Suppressor macrophage treated with lipopolysaccharide for 4 hours (primary cell): ENCODE measurements around the gene ZNF417.
"Not testable (repeated sequence)": the region's sequence is repeated elsewhere in the genome, so short reads cannot be mapped to it uniquely, and the experiment has no call there.

Source experiments
- DNase-seq: peaks from one replicate; pipeline ENCODE4 v3.0.0-alpha.2; 2020

Gene ZNF417

DNA sequence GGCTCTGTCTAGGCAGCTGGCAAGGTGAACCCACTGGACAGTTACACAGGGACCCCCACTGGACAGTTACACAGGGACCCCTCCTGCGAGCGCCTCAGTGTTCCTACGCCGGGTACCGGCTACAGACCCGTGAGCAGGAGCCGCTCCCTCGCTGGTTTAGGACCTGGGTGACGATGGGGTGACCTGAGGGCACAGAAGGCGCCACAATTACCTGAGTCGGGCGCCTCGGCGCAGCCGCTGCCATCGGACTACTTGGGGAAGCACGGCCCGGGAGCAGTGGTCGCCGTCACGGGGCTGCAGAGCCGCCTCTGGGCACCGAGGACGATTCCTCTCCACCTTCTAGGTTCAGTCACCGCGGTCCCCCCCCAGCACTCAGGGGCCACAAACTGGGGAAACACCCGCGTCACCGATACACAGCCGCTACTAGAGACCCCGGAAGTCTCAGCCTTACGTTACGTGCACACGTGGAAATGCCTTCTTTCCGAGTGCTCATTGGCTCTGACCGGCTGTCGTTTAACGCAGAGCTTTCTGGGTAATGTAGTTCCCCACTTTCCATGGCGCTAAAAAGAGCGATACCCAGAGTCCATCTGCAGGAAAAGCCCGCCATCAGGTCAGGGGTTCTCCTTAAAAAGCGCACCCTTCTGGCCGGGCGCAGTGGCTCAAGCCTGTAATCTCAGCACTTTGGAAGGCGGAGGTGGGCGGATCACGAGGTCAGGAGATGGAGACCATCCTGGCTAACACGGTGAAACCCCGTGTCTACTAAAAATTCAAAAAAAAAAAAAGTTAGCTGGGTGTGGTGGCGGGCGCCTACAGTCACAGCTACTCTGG, at the start of gene ZNF417:
ZNF417 (minus strand) TSS at position 425 of the 828 bp plus-strand sequence; CDS start at position 244, 181 bp downstream.
- DNase-seq, result peak; percentile 95

DNA sequence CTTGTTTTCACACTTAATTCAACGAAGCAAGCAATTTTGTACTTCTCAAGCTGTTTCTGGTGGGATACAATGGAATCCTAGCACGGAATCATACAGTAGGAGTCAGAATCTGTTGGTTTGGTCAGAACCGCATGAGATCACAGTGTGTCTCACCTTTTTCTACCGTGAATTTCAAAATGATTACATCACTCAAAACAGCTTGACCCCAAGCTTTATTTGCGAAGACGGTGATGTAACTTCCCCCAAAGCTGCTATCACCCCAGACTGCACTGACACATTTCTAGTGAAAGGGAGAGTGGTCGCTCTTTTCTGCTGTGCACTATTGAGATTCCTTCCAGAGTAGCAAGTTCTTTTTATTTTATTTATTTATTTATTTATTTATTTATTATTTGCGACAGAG, 48.4 kb upstream of the ZNF417 start:
- no peak for DNase-seq

DNA sequence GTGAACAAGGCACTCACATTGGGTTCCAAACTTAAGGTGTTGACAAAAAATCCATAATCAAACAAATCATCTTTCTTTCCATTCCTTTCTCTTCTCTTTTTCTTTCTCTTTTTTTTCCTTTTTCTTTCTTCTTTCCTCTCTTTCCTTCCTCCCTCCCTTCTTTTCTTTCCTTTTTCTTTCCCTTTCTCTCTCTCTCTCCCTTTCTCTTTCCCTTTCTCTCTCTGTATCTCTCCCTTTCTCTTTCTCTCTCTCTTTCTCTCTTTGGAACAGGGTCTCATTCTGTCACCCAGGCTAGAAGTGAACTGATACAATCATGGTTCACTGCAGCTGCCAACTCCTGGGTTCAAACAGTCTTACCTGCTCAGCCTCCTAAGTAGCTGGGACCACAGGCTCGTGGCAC, 45.4 kb upstream of the ZNF417 start:
- no peak for DNase-seq

DNA sequence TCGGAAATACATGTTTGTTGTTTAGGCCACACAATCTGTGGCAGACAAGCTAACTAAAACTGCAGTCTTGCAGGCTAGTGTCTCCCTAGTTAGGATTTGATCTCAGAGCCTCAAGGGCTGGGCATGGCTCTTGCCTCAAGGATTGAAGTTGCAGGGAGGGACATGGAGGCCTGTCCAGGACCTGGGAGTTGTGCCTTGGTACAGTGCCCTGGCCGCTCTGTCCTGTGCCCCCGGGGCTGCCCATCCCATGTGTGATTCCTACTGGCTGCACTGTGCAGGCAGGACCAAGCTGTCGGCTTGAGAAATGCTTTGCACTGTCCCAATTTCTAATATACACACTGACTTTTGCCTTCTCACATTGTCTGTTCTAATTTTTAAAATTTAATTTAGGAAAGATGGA, 38.6 kb upstream of the ZNF417 start:
- DNase-seq, result no peak

DNA sequence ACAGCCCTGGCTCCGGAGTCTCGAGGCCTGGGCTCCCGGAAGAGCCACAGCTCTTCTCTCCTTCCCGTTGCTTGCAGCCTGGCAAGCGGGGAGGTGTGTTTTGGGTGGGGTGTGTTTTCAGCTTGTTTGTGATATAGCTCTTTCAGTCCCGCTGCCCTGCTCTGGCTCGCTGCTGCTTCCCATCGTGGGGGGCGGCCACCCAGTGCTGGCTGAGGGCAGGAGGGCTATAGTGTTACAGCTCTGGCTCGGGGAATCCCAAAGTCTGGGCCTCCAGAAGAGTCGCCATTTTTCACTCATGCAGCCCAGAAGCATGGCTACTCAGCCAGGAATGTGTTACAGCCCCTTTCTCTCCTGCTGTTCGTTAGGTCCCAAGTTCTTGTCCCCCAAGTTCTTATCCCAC, 33.3 kb upstream of the ZNF417 start:
- no peak for DNase-seq

DNA sequence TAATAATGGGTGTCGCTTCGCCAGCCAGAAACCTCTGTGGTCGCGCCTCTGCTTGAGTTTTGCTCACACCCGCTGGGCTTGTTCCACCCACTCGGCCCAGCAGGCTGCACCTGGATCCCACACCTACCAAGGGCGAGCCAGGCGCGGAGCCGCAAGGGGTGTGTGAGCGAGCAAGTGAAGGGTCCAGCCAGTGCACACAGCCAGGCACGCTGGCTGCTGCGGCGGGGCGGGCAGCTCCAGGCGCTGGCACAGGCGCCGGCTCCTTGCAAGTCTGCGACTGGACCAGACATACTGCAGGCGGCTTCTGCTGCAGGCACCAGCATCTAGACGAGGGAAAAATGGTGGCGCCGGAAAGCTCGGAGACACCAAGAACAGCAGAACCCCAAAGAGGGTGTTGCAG, 32.9 kb upstream of the ZNF417 start:
- no peak for DNase-seq

DNA sequence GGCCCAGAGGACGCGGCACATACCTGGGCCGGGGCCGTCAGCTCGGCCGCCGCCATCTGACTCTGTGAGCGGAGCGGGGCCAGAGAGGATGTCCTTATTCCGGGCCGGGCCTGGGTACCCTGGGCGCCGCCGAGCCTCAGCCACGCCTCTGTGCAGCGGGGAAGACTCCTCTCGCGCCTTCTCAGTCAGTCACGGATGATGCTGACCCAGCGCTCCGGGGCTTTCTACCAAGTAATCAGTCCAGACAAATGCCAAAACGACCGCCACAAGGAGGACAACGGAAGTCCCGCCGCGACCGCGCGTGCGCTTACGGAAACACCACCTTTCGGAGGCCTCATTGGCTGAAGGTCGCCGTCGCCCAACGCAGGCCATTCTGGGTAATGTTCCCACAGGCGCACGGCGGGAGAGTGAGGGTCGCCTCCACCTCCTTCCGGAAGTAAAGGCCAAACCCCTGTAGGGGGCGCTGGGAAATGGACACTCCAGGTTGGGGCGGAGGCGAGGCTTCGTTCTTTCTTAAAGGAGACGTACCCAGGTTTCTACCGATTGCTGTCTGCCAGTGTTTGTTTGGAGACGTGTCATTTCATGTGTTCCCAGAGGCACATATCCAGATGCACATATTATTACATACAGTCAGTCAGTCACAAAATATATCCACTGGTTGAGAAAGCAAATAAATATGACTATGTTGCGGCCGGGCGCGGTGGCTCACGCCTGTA, 31.2 kb upstream of the ZNF417 start, which contains the start of gene ZNF256:
ZNF256 (minus strand) TSS at position 288 of the 716 bp plus-strand sequence; CDS start at position 56, 232 bp downstream.
- peak; percentile 88 for DNase-seq

DNA sequence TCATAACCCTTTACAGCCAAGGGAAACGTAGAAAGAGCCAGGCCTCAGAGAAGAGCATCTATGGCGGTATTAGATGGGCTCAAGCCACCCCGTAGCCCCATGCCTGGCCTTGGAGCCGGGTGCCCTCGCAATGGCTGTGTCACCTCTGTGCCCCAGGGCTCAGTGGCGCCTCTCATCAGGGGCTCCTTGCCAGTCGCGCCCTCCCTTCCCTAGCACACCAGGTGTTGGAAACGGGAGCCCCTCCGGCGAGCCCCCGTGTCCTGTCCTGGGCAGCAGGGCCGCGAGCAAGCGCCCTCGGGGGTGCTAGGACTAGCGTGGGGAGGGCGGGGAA, 30.7 kb upstream of the ZNF417 start:
- no peak for DNase-seq

DNA sequence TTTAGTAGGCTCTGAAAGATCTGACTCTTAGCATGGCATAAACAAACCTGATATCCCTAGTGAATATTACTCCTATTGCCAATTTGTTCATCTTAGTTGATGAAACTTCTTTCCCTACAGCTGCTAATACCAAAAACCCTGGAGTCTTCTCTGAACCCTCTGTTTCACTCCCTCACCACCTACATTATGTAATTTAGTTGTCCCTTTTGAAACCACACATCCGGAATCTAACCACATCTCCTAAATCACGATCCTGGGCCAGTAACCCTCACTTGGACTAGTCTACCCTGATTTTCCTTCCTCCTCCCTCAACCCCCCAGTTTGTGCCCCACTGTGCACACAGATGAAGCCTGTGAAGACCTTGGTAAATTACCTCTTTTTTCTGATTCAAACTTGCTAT, 29.9 kb upstream of the ZNF417 start:
- DNase-seq, result no peak

DNA sequence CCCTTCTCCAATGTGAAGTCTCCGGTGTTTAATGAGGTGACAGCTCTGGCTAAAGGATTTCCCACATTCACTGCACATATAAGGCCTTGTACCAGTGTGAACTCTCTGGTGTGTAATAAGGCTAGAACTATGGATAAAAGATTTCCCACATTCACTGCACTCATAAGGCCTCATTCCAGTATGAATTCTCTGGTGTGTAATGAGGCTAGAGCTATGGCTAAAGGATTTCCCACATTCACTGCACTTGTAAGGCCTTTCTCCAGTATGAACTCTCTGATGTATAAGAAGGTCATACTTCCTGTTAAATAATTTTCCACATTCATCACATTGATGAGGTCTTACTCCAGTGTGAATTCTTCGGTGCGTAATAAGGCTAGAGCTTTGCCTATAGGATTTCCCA, 25.2 kb upstream of the ZNF417 start:
- no peak for DNase-seq

DNA sequence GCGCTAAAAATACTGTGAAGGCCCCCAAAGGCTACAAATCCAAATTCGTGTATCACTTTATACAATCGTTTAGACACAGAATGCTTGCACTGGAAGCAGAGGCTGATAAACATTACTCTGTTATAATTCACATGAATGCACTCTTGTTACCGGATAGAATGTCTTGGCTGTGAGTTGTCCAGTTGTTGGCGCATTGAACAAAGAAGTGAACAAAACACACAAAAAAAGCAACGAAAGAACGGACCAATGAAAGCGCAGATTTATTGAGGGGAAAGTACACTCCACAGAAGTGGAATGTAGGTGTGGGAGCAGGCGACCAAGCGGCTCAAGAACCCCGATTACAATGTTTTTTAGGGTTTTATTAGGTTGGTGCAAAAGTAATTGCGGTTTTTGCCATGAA, 19.3 kb upstream of the ZNF417 start:
- no peak for DNase-seq

DNA sequence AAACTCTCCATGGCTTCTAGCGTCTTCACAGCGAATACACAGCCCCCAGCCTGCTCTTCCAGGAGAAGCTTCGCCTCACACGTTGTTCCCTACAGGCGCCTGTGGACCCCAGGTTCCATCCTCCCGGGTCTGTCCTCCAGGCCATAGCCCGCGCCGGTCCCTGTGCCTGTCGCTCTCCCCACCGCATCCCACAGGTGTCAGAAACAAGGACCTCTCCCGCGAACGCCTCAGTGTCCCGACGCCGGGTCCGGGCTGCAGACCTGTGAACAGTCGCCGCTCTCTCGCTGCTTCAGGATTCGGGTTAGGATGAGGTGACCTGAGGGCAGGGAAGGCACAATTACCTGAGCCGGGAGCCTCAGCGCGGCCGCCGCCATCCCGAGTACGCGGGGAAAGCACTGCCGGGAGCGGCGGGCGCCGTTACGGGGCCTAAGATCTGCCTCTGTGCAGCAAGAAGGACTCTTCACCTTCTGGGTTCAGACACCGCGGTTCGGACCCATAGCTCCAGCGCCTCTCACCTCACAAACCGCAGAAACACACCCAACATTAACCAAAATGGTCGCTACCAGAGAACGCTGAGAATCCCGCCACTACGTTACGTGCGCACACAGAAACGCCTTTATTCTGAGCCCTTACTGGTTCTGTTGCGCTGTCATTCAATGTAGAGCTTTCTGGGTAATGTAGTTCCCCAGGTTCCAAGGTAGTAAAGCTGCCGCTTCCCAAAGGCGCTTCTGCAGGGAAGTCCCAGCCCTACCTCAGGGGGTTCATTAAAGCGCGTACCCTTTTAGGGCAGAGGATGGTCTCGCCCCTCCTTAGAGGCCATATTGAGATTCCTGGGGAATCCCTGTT, 18.7 kb upstream of the ZNF417 start, which contains the start of gene ZNF418:
ZNF418 (minus strand) TSS at position 583 of the 846 bp plus-strand sequence. CDS start 1,580 bp downstream, outside the sequence.
- DNase-seq, result peak; percentile 70

DNA sequence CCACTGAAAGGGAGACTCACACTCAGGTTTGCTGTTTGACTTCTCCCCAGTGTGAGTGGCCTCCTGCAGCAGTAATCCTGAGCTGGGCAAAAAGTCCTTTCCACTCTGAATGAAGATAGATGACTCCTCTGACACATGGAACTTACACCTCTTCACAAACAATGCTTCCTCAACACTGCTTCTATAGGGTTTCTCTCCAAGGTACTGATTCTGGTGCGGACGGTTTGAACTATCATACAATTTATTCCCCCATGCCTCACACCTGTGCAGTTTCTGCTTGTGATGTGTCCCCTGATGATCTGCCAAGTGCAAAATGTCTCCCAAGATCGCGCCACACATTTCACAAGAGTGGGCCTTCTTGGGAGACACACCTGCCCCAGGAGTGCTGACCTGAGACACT, 11.2 kb upstream of the ZNF417 start:
- DNase-seq, result no peak

DNA sequence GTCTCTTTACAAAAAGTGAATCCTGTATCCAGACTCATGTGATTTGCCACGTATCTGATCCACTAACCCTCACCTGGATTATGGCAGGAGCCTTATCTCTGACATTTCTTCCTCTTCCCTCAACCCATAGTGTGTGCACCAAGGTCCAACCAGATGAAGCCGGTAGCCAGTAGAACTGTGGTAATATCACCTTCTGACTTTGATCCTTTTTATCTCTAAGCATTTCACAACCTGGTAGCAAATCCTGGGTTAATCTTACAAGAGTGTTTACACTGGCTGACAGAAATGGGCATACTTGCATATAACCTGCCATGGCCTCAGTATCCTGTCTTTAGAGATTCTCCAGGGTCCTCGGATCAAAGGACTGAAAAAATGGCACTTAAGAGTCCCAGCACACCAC, 1.9 kb downstream of the ZNF417 start:
- no peak for DNase-seq

DNA sequence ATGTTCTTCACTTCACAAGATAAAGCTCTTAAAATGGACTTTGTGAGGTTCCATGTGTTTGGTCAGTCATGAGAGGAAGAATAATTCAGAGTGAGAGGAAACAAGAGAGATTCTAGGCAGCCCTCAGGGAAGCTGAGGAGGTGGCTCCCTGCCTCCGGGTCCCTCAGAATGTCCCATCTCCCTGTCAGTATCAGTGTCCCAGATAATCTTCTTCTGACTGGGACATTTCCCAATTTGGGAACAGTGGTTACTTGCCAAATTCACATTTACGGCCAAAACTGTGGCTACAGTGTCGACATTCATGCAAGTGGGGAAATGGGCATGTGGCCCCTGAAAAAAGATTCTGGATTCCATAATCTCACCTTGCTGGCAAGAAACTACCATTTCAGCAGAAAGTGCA, 9.0 kb downstream of the ZNF417 start:
- no peak for DNase-seq

DNA sequence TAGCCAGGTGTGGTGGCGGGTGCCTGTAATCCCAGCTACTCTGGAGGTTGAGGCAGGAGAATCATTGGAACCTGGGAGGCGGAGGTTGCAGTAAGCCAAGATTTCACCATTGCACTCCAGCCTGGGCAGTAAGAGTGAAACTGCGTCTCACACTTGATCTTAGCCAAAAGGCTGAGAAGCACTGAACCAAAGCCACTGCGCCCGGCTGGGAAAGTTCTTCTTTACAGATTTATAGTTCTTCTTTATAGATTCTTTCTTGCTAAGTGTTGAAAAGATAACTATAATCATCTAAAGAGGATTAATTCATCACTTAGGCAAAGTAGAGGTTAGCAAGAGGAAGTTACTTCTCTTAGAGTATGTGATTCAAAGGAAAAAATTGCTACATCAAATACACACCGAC, 11.1 kb downstream of the ZNF417 start:
- peak; percentile 14 for DNase-seq

DNA sequence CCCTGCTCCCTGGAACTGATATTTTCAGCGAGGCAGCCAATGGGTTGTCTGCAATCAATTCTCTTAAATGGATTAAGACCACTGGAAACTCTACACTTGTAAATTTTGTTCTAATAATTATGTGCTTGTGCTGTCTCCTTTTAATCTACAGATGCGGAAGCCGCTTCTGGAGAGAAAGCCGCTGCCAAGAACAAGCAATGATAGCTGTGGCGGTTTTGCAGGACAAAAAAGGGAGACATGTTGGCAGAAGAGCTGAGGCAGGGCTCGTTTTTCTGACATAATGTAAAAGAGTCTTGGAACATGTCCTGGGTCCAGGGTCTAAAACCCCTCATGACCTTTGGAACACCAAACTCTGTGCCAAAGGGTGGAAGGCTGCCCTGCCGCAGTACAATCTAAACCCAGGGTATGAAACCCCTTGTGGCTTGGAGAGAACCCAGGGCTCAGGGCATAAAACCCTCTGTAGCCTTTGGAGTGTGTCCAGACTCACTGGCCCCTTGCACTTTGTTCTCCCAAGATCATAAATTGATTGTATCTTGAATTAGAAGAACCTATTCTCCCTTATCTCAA, 12.7 kb downstream of the ZNF417 start:
- DNase-seq, result no peak

DNA sequence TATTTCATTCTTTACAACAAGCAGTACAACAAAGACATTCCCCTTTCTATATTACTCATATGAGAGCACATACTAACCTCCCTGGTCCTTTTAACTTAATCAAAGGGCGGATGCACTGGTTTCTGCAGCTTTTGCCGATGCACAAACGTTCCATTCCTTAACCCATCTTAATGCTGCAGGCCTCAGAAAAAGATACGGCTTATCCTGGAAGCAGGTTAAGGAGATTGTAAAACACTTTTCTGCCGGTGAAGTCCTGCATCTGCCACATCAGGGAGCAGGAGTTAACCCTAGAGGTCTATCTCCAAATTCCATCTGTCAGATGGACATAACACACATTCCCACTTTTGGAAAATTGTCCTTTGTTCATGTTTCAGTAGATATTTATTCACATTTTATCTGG, 16.1 kb downstream of the ZNF417 start:
- no peak for DNase-seq

DNA sequence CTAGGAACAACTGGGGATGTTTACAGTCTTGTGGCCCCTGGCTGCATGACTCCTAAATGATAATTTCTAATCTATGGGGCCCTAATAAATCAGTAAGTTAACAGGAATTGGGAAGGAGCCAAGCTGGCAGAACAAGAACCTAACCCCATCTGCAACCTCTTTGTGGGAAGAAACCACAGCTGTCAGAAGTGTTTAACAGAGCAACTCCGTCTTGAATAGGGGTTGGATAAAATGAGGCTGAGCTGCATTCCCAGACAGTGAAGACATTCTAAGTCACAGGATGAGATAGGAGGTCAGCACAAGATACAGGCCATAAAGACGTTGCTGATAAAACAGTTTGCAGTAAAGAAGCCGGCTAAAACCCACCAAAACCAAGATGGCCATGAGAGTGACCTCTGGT, 25.7 kb downstream of the ZNF417 start:
- not testable (repeated sequence) for DNase-seq

DNA sequence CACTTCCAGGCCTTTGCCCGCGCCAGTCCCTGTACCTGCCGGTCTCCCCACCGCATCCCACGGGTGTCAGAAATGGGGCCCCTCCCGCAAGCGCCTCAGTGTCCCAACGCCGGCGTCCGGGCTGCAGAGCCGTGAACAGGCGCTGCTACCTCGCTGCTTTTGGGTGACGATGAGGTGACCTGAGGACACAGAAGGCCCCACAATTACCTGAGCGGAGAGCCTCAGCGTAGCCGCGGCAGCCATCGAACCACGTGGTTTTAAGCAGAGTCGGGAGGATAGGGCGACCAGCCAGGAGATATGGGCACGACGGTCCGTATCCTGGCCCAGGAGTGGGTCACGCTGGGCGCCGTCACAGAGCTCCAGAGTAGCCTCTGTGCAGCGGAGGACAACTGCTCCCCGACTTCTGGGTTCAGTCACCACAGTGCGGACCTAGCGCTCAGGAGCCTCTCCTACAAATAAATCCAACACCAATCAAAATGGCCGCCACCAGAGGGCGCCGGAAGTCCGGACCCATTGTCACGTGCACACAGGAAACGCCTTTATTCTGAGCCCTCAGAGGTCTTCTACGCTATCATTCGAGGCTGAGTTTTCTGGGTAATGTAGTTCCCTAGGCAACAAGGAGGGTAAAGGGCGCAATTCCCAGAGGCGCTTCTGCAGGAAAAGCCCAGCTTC, 27.7 kb downstream of the ZNF417 start, which contains the start of gene ZNF814:
ZNF814 (minus strand) TSS at position 478 of the 672 bp plus-strand sequence; CDS start at position 243, 235 bp downstream.
- peak; percentile 76 for DNase-seq

DNA sequence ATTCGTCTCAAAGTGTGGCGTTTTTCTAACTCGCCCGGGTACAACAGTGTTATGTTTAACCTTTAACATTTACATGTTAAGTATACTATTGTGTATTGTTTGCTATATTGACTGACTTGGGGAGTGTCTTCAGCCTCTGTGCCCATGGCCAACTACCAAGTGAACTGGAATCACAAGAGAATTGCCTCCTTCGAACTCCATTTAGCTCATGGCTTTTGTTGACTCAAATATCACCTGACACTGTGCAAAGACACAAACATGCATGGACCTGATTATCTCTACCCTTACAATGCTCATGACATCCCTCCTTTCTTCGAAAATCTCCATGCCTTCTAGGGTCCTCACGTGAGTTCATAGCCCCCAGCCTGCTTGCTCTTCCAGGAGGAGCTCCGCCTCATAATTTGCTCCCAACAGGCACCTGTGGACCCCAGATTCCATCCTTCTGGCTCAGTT, 28.3 kb downstream of the ZNF417 start:
- DNase-seq, result no peak
